ENCODE measurements around the gene MEIS2. TPM values are rescaled to one million over a fixed set of nuclear protein-coding genes. Genes with fewer than 3 reads are reported as not detected.
A peak's percentile ranks its signal among the peaks of the same experiment; 100 is the strongest.

MEIS2 gene
- total RNA-seq, 1 donor from 2014 or later: 76.9 TPM

DNA sequence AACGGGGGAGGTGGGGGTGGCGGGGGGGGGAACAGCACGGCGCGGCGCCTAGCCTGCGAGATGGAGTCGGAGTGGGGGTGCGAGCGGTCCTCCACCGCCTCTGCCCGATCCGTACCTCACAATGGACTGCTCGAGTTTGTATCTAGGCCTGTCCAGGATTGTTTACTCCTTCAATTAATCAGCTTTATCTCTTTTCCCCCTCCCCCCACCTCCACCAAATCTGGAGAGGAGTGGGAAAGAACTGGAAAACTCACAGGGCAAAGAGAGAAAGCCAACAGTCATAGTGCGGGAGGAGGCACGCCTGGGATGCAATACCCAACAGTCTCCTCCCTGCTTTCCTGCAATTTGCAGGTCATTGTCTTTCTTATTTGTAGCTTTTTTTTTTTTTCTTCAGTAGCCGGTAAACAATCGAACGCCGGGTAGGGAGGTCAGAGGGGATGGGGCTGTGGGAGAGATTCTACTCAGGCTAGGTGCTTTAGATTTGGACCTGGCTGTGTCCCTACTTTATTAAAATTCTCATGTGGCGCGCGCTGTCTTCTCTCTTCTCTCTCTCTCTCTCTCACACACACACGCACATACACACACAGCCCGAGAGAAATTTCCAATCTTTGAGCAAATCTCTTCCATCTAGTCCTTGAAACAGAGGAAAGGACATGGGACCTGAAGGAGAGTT is 6.9 kb upstream of the MEIS2 start:
- Histone ChIP-seq H3K9me3 (no peaks in the 10 kb centered on the region), H3K4me3 (peak overlapping the region; percentile 23 to 30)
- intact Hi-C loops (cut with DNase I): no loop called here

GRCh38 chr15:37106490-37107001 is 6.2 kb upstream of the MEIS2 start:
- Histone ChIP-seq H3K4me3 (peak overlapping the region; percentile 23 to 30), H3K27me3 (no peaks in the 10 kb centered on the region), H3K9me3 (no peaks in the 10 kb centered on the region), H3K27ac (peak overlapping the region; percentile 58), H3K36me3 (no peaks in the 10 kb centered on the region), H3K4me1 (peaks cover 10% of the 10 kb centered on the region)
- TF ChIP-seq POLR2AphosphoS5 (IDR thresholded peaks at IDR 0.05; ENCODE audit: insufficient read depth in 1 of 2, low read depth in 1 of 2): no peak
- TF ChIP-seq CTCF (IDR thresholded peaks at IDR 0.05): peak in 1 of 3 experiments; percentile 11
- intact Hi-C loops (cut with DNase I): no loop called here
- DNase-seq (ENCODE audit: extremely low spot score in 2 of 2): no peak

More for the DNA sequence above, 6.9 kb upstream of the MEIS2 start:
- H3K27ac ChIP-seq: peak overlapping the region; percentile 58
- peaks cover 10% of the 10 kb centered on the region for H3K4me1 ChIP-seq
- TF ChIP-seq POLR2A (IDR thresholded peaks at IDR 0.05) (no peak), CTCF (IDR thresholded peaks at IDR 0.05) (no peak), POLR2AphosphoS5 (IDR thresholded peaks at IDR 0.05; ENCODE audit: insufficient read depth in 1 of 2, low read depth in 1 of 2) (no peak)
- no peaks in the 10 kb centered on the region for H3K36me3 ChIP-seq
- H3K27me3 ChIP-seq: no peaks in the 10 kb centered on the region
- no peak for DNase-seq (ENCODE audit: extremely low spot score in 2 of 2)

DNA sequence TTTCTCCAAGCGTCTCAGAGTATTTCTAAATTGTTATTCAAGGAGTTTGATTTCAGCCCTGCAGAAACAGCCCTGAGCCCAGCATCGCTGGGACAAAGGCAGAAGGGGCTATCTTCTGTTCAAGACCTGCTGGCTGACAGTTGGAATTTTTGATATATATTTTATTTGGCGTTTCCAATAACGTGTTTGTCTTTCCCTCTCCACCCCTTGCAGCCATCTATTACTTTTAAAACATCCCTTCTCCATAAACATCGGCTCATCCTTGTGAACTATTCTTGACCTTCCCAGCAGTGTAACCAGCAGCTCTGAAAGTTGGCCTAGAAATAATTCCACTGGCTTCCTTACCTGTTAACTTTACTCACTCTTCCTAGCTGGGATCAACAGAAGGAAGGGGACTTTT is 5.5 kb upstream of the MEIS2 start:
- intact Hi-C loops (cut with DNase I): no loop called here
- Histone ChIP-seq H3K9me3 (no peaks in the 10 kb centered on the region), H3K4me1 (peaks cover 9% of the 10 kb centered on the region), H3K27ac (no peak overlapping the region), H3K36me3 (no peaks in the 10 kb centered on the region), H3K4me3 (peak overlapping the region in 1 of 2 donors; percentile 30), H3K27me3 (no peaks in the 10 kb centered on the region)
- TF ChIP-seq POLR2A (IDR thresholded peaks at IDR 0.05) (no peak), CTCF (IDR thresholded peaks at IDR 0.05) (no peak), POLR2AphosphoS5 (IDR thresholded peaks at IDR 0.05; ENCODE audit: insufficient read depth in 1 of 2, low read depth in 1 of 2) (no peak)
- no peak for DNase-seq (ENCODE audit: extremely low spot score in 2 of 2)

DNA sequence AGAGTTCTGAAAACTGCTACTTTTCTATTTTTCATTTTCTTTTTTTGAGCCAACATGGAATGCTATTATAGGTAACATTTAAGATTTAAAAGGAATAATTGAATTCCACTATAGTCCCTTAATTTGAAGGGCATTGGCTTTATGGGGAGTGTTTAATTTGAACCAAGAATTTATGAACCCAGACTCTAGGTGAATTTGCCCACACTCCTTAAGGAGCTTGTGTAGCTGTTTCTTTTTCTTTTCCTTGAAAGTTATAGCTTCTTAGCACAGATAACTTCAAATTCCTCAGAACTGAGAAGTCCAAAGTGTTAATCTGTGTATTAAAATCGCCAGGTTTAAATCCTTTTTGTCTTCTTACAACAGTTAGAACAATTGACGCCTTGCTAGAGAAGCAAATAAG is 4.7 kb upstream of the MEIS2 start:
- intact Hi-C loops (cut with DNase I): no loop called here
- Histone ChIP-seq H3K27ac (no peak overlapping the region), H3K4me3 (no peak overlapping the region), H3K27me3 (no peaks in the 10 kb centered on the region), H3K9me3 (no peaks in the 10 kb centered on the region), H3K4me1 (peaks cover under 1% of the 10 kb centered on the region), H3K36me3 (no peaks in the 10 kb centered on the region)
- TF ChIP-seq POLR2A (IDR thresholded peaks at IDR 0.05): no peak
- TF ChIP-seq POLR2AphosphoS5 (IDR thresholded peaks at IDR 0.05; ENCODE audit: insufficient read depth in 1 of 2, low read depth in 1 of 2): no peak
- no peak for TF ChIP-seq CTCF (IDR thresholded peaks at IDR 0.05)
- no peak for DNase-seq (ENCODE audit: extremely low spot score in 2 of 2)

DNA sequence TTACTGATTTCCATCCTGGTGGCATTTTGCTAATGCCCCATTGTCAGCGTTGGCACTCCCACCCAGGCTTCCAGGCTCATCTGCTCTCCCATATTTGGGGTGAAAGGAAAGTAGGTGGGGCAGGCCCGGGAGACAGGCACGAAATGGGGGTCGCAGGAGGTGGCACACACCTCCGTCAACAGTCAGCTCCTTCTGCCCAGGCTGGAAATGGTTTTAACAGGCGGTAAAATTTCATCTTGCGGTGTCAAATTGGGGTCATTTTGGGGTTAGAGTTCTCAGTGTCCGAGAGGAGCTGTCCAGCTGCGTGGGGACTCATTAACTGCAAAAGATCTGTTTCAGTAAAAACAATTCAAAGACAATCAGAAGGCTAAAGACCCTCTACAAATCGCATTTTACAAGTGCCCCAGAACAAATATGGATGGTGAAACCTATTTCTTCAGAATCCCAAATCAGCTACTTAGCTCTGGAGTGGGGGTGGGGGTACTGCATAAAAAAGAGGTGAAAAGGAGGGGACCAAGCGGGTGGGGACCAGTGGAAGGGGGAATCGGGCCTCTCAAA is 4.2 kb upstream of the MEIS2 start:
- H3K27me3 ChIP-seq: no peaks in the 10 kb centered on the region
- intact Hi-C loops (cut with DNase I): no loop called here
- no peaks in the 10 kb centered on the region for H3K4me1 ChIP-seq
- H3K27ac ChIP-seq: peak overlapping the region; percentile 4
- no peaks in the 10 kb centered on the region for H3K36me3 ChIP-seq
- no peak for DNase-seq (ENCODE audit: extremely low spot score in 2 of 2)
- no peaks in the 10 kb centered on the region for H3K9me3 ChIP-seq
- H3K4me3 ChIP-seq: peak overlapping the region in 1 of 2 donors; percentile 14
- no peak for TF ChIP-seq POLR2A (IDR thresholded peaks at IDR 0.05)
- TF ChIP-seq CTCF (IDR thresholded peaks at IDR 0.05): no peak
- TF ChIP-seq POLR2AphosphoS5 (IDR thresholded peaks at IDR 0.05; ENCODE audit: insufficient read depth in 1 of 2, low read depth in 1 of 2): no peak

Measured in vagina (tissue), 2 donors.